GM23248 (cell line): ENCODE results near the gene L1CAM. TPM values are rescaled to one million over a fixed set of nuclear protein-coding genes. Genes with fewer than 3 reads are reported as not detected.

ENCODE experiments used
- DNase-seq: peaks from one replicate; pipeline ENCODE4 v3.0.0-alpha.2; 2015
- H2AFZ ChIP-seq: fragments of 200-600 bp; sonication (generic); 2 replicates; pipeline ENCODE4 v1.6.1; 2016; ENCODE audit warnings: antibody characterized with exemption
- H3F3A ChIP-seq: fragments of 200-600 bp; sonication (generic); 2 replicates; pipeline ENCODE4 v1.6.1; 2016; ENCODE audit warnings: mild to moderate bottlenecking, antibody characterized with exemption, mixed run types; ENCODE audit not compliant: insufficient read depth
- H3K27ac ChIP-seq: fragments of 200-600 bp; sonication (generic); 2 replicates; pipeline ENCODE4 v1.5.1; 2016; ENCODE audit warnings: mild to moderate bottlenecking
- H3K27me3 ChIP-seq: fragments of 200-600 bp; sonication (generic); replicated peaks from 2 replicates; pipeline ENCODE4 v1.6.1; 2016; ENCODE audit warnings: mild to moderate bottlenecking; ENCODE audit not compliant: insufficient read depth
- H3K36me3 ChIP-seq: fragments of 200-600 bp; sonication (generic); 2 replicates; pipeline ENCODE4 v1.6.1; 2016; ENCODE audit warnings: low read depth, mild to moderate bottlenecking
- H3K4me1 ChIP-seq: fragments of 200-600 bp; sonication (generic); 2 replicates; pipeline ENCODE4 v1.6.1; 2016; ENCODE audit warnings: mild to moderate bottlenecking; ENCODE audit not compliant: insufficient read depth
- H3K4me2 ChIP-seq: fragments of 200-600 bp; sonication (generic); one replicate; pipeline ENCODE4 v1.6.1; 2016; ENCODE audit warnings: mild to moderate bottlenecking; ENCODE audit not compliant: unreplicated experiment
- H3K4me3 ChIP-seq: fragments of 200-600 bp; sonication (generic); 2 replicates; pipeline ENCODE4 v1.5.1; 2016; ENCODE audit warnings: mild to moderate bottlenecking
- H3K79me2 ChIP-seq: fragments of 200-600 bp; sonication (generic); 2 replicates; pipeline ENCODE4 v1.6.1; 2016; ENCODE audit warnings: mild to moderate bottlenecking; ENCODE audit not compliant: insufficient read depth
- H3K9ac ChIP-seq: fragments of 200-600 bp; sonication (generic); 2 replicates; pipeline ENCODE4 v1.6.1; 2016; ENCODE audit warnings: mild to moderate bottlenecking
- H3K9me2 ChIP-seq: fragments of 200-600 bp; sonication (generic); 2 replicates; pipeline ENCODE4 v1.6.1; 2016; ENCODE audit warnings: mixed run types, mild to moderate bottlenecking, moderate library complexity; ENCODE audit not compliant: insufficient read depth
- H3K9me3 ChIP-seq: fragments of 200-600 bp; sonication (generic); one replicate; pipeline ENCODE4 v1.6.1; 2017; ENCODE audit warnings: low read depth
- H4K20me1 ChIP-seq: fragments of 200-600 bp; sonication (generic); 2 replicates; pipeline ENCODE4 v1.6.0; 2016; ENCODE audit not compliant: insufficient read depth
- EZH2 ChIP-seq: fragments of 200-600 bp; sonication (generic); IDR thresholded peaks from 2 replicates; pipeline ENCODE4 v1.6.1; 2018; ENCODE audit warnings: antibody characterized with exemption, mild to moderate bottlenecking; ENCODE audit not compliant: insufficient read depth, poor library complexity, severe bottlenecking
- EZH2phosphoT487 ChIP-seq: fragments of 200-600 bp; sonication (generic); IDR thresholded peaks from 2 replicates; pipeline ENCODE4 v1.6.1; 2018; ENCODE audit warnings: antibody characterized with exemption, moderate library complexity, mild to moderate bottlenecking, low read depth; ENCODE audit not compliant: insufficient read depth
- WGBS, 2 experiments: methylation state at CpG; one replicate each; pipeline ENCODE4 v1.1.6; 2015 to 2017; ENCODE audit warnings: low lambda C conversion rate in 2 of 2, low coverage in 1 of 2; ENCODE audit errors: missing lambda C conversion rate in 2 of 2; 5-methylcytosine and 5-hydroxymethylcytosine counted together
- in situ Hi-C: fragments of 300-500 bp; cut with MboI; formaldehyde crosslinking; loops from 2 replicates; pipeline ENCODE4 v1.15.0; 2020
- polyA plus RNA-seq: library from polyadenylated mRNA; unstranded; fragments of >200 nt; fragmentation: Nextera tagmentation; extraction: Ambion mirVana; gene quantifications from 2 replicates; pipeline ENCODE4 v1.2.1, GENCODE V29; 2016
- total RNA-seq: library from RNA; depleted of rRNA; stranded (reverse); fragments of >200 nt; shearing (Covaris generic); gene quantifications from 2 replicates; pipeline ENCODE4 v1.2.3, GENCODE V29; 2014

The L1CAM gene
- total and polyA plus RNA-seq, 2 experiments from 2014 or later: 0.38 to 1.9 TPM

DNA sequence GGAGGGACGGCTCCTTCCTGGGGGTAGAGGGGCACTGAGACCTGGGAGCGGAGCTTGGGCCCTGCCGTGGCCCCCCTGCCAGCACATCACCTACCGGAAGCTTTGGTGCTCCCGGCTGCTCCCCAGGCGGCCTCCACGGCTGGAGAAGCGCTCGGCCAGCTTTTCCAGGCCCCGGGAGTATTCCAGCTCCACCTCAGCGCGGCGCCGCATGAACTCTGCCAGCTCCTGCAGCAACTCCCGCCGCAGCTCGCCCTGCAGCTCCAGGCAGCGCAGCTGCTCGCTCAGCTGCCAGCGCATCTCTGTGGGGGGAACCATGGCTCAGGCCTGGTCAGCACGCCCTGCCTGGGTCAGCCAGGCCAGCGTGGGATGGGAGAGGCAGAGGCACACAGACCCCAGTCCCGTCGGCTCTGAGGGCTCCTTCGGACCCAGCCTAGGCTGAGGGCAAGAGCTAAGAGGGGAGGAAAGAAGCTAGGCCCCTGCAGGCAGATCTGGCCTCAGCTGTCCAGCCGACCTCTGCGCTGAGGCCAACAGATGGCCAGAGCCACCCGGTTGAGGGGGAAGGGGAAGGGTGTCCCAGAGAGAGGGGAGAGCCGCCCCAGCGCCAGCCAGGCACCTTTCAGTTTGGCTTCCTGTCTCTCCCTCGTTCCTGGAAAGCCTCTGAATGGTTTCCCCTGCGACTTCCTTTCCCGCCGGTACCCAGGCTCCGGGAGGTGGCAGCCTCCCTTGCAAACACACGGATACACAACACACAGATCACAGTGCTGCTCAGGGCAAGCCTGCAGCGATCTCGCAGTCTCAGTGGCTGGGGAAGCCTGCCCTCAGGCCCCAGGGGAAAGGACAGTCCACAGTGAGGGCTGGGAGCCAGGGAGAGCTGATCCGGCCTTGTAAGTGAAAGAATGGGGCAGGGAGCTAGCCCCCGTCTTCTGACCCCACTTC is 35.8 kb upstream of the L1CAM start:
- no peak overlapping the region for H3K4me3 ChIP-seq
- no peak overlapping the region for H3K27ac ChIP-seq
- H3F3A ChIP-seq: no peaks in the 10 kb centered on the region
- no peaks in the 10 kb centered on the region for H3K4me1 ChIP-seq
- 28 to 46% methylated on average over 12 to 24 of the region's 40 CpGs for WGBS, 2 experiments
- peak; percentile 45 for DNase-seq
- H3K4me2 ChIP-seq: no peak overlapping the region
- H3K9ac ChIP-seq: no peak overlapping the region
- in situ Hi-C loops: no loop called here
- H3K27me3 ChIP-seq: no peaks in the 10 kb centered on the region
- no peaks in the 10 kb centered on the region for H3K9me3 ChIP-seq
- H3K9me2 ChIP-seq: no peaks in the 10 kb centered on the region
- no peaks in the 10 kb centered on the region for H3K79me2 ChIP-seq
- TF ChIP-seq EZH2phosphoT487: no peak
- no peak for TF ChIP-seq EZH2
- H2AFZ ChIP-seq: 0 out of 2 replicates have a peak overlapping the region, but pooled peaks have one; percentile 48
- no peaks in the 10 kb centered on the region for H3K36me3 ChIP-seq
- no peaks in the 10 kb centered on the region for H4K20me1 ChIP-seq

DNA sequence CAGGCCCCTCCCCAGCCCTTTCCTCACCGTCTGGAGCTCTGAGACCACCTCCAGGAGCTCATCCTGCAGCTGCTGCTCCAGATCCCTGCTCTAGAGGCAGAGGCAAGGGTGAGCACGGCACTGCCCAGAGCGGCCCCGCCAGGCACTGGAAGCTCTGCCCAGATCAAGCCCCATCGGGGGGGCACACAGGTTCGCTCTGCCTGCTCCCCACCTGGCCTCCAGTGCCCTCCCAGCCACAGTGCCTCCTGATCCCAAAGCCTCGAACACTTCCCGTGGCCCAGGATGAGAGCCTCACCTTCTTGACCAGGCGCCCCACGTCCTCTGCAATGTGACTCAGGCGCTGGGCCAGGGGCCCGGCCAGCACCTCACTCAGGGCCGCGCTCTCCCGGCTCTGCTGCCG is 35.1 kb upstream of the L1CAM start:
- H3K36me3 ChIP-seq: no peaks in the 10 kb centered on the region
- no peak overlapping the region for H3K4me2 ChIP-seq
- H3K27ac ChIP-seq: no peak overlapping the region
- no peaks in the 10 kb centered on the region for H3K9me2 ChIP-seq
- no peak overlapping the region for H3K9ac ChIP-seq
- 0 out of 2 replicates have a peak overlapping the region, but pooled peaks have one; percentile 48 for H2AFZ ChIP-seq
- H3K27me3 ChIP-seq: no peaks in the 10 kb centered on the region
- H3K4me1 ChIP-seq: no peaks in the 10 kb centered on the region
- DNase-seq: peak; percentile 43
- no peaks in the 10 kb centered on the region for H4K20me1 ChIP-seq
- TF ChIP-seq EZH2: no peak
- TF ChIP-seq EZH2phosphoT487: no peak
- H3K79me2 ChIP-seq: no peaks in the 10 kb centered on the region
- no peaks in the 10 kb centered on the region for H3F3A ChIP-seq
- WGBS, 2 experiments: 54 to 92% methylated on average over 4 to 8 of the region's 16 CpGs
- in situ Hi-C loops: no loop called here
- H3K9me3 ChIP-seq: no peaks in the 10 kb centered on the region
- no peak overlapping the region for H3K4me3 ChIP-seq

DNA sequence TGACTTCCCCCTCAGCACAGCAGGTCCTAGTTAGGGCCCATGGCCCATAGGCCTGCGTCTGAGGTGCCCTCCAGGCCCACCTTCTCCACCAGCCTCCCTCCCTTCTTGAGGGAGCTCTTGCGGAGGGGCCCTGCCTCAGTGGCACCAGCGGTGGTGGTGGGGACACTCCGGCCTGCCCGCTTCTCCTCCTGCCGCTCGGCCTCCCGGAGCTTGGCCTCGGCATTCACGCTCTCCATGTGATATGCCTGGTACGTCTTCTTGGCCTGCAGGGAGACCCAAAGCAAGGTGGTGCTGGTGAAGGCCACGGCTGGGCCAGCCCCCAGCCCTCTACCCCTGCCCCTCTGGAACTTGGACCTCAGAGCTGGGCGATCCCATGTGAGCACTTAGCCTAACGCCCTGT is 34.6 kb upstream of the L1CAM start:
- in situ Hi-C loops: no loop called here
- DNase-seq: no peak
- 87 to 100% methylated on average over 1 to 11 of the region's 14 CpGs for WGBS, 2 experiments

DNA sequence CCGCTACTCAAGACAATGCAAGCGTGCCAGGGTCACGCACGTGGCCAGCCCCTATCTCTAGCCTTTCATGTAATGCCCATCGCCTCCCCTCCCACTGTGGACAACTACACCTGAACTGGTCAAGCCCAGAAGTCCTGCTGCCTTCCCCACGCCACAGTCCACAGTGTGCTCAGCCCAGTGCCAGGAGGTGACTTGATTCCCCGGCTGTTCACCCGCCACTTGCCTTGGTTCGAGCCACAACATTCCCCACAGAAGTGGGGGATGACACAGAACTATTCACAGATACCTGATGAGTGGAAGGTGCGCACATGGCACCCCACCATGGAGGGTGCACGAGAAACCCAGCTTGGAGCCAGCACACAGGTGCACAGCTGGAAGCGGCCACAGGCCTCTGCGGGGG is 33.3 kb upstream of the L1CAM start:
- in situ Hi-C loops: no loop called here

More for the DNA sequence above, 34.6 kb upstream of the L1CAM start:
- H3K4me3 ChIP-seq: no peak overlapping the region
- H3K4me2 ChIP-seq: no peak overlapping the region
- no peak overlapping the region for H2AFZ ChIP-seq
- no peaks in the 10 kb centered on the region for H3K4me1 ChIP-seq
- no peaks in the 10 kb centered on the region for H3K36me3 ChIP-seq
- H3K9ac ChIP-seq: no peak overlapping the region
- no peaks in the 10 kb centered on the region for H3K79me2 ChIP-seq
- no peaks in the 10 kb centered on the region for H3K27me3 ChIP-seq
- TF ChIP-seq EZH2 (no peak), EZH2phosphoT487 (no peak)
- H3F3A ChIP-seq: no peaks in the 10 kb centered on the region
- no peak overlapping the region for H3K27ac ChIP-seq
- no peaks in the 10 kb centered on the region for H3K9me2 ChIP-seq
- no peaks in the 10 kb centered on the region for H3K9me3 ChIP-seq
- H4K20me1 ChIP-seq: no peaks in the 10 kb centered on the region

More for the DNA sequence above, 33.3 kb upstream of the L1CAM start:
- Histone ChIP-seq H3K27ac (no peak overlapping the region), H3K4me3 (no peak overlapping the region), H3K9me2 (no peaks in the 10 kb centered on the region), H3K4me1 (no peaks in the 10 kb centered on the region), H4K20me1 (no peaks in the 10 kb centered on the region), H3K9ac (no peak overlapping the region), H2AFZ (no peak overlapping the region), H3K27me3 (no peaks in the 10 kb centered on the region), H3K9me3 (no peaks in the 10 kb centered on the region), H3K36me3 (no peaks in the 10 kb centered on the region), H3K4me2 (no peak overlapping the region), H3F3A (no peaks in the 10 kb centered on the region), H3K79me2 (no peaks in the 10 kb centered on the region)
- TF ChIP-seq EZH2 (no peak), EZH2phosphoT487 (no peak)
- WGBS, 2 experiments: 88 to 93% methylated on average over 6 to 13 of the region's 13 CpGs
- no peak for DNase-seq
